Activated CD4-positive, alpha-beta T cell treated with anti-CD3 and anti-CD28 coated beads, Interleukin-2, amount 50 U/mL, for 24 hours (primary cell): ENCODE measurements around the gene IPO4.

Experiments used
- DNase-seq, 2 donors: peaks; one replicate each; pipeline ENCODE4 v3.0.0-alpha.2; 2020; ENCODE audit warnings: low read depth in 1 of 2, low spot score in 1 of 2

Gene IPO4

GRCh38 chr14:24178399-24179178 is 10.0 kb downstream of the IPO4 start:
- DNase-seq: no peak

- DNase-seq: no peak
Measured at GRCh38 chr14:24177891-24178290, 10.7 kb downstream of the IPO4 start.

GRCh38 chr14:24177041-24177825 is 11.4 kb downstream of the IPO4 start:
- DNase-seq: no peak

DNA sequence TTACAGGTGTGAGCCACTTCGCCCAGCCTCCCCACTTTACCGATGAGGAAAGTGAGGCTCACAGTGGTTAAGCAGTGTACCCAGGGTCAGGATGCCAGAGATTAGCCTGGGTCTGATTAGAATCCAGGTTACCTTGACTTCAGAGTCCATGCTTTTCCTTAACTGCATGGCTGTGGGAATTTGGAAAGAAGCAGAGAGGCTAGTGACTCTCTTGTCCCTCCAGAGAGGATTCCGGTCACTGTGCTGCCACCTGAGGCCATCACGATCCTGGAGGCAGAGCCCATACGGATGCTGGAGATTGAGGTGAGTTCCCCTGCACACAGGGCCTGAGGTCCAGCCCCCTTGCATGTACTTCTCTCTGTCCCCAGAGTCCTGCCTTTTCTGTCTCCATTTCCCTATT is 12.0 kb downstream of the IPO4 start:
- no peak for DNase-seq

DNA sequence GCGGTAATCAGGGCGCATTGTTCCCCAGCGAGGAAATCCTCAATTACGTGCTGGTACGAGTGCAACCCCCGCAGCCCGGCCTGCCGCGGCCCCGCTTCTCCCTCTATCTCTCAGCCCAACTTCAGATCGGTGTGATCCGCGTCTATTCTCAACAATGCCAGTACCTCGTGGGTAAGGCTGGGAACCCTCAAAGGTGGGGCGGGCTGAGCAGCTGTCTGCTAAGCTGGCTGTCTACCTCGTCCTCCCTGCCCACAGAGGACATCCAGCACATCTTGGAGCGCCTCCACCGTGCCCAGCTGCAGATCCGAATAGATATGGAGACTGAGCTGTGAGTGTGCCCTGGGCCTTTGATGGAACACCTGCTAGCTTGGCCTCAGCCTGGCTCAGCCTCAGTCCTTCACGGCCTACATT is 15.7 kb downstream of the IPO4 start:
- no peak for DNase-seq

- no peak for DNase-seq
Measured at GRCh38 chr14:24172261-24172860, 16.3 kb downstream of the IPO4 start.

- peak; percentile 38 to 51 for DNase-seq
Measured at GRCh38 chr14:24171422-24172260, 17.0 kb downstream of the IPO4 start, which contains the start of gene REC8. REC8 (plus strand) TSS chr14:24172080; CDS start chr14:24172553, 473 bp downstream.

DNA sequence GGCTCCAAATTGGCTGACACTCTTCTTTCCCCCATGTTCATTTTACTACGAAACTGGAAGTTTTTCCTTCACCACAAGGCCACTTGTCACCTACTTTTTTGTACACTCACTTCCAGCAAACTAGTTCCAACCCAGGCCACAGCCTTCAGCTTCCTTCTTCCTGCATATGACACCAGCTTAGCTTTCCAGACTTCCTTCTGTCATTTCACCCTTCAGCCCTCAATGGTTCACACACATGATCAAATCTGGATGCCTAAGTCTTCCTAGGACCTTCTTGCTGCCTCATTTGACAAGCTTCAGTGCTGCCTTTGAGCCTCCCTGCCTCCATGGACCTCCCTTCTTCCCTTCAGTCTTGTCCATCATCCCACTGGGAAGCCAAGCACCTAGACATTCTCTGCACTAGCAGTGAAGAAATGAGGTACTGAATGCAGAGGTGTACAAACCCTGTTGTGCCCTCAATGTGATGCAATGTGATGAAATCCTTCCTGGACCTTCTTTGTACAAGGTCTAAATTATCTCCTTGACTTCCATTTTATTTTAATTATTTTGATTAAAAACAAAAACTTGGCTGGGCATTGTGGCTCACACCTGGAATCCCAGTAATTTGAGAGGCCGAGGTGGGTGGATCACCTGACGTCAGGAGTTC is 21.0 kb downstream of the IPO4 start:
- no peak for DNase-seq

DNA sequence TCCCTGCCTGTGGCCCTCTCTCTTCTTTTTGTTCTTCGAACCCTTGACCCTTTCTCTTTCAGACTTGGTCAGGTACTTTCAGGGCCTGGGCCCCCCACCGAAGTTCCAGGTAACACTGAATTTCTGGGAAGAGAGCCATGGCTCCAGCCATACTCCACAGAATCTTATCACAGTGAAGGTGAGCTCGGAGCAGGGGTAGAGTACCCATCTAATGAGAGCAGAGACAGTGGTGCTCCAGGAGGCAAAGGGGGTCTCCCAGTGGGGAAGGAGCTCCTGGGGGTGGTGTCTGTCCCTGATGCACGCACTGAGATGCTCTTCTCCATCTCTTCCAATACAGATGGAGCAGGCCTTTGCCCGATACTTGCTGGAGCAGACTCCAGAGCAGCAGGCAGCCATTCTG is 22.8 kb downstream of the IPO4 start:
- DNase-seq: no peak

GRCh38 chr14:24164518-24164991 is 24.1 kb downstream of the IPO4 start:
- no peak for DNase-seq

GRCh38 chr14:24162093-24162492 is 26.5 kb downstream of the IPO4 start:
- no peak for DNase-seq

- peak; percentile 99 to 100 for DNase-seq
Measured at GRCh38 chr14:24160850-24161804, 27.5 kb downstream of the IPO4 start, which contains the start of gene IRF9. IRF9 (plus strand) TSS chr14:24161265; CDS start chr14:24162145, 880 bp downstream.

DNA sequence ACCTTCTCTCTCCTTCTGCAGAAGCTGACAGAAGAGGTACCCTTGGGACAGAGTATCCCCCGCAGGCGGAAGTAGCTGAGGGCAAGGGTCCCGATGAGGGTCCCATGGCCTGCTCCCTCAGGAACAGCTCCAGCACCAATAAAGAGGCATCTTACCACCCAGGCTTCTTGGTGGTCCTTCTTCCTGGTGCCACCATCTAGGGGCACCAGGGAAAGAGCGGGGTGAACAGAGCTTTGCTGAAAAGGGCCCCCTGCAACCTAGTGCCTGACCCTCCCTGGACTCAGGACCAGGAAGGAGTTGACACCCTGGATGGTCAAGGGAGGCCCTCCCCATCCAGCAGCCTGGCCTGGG is 28.1 kb downstream of the IPO4 start:
- no peak for DNase-seq

GRCh38 chr14:24159777-24160498 is 28.7 kb downstream of the IPO4 start:
- DNase-seq: no peak

DNA sequence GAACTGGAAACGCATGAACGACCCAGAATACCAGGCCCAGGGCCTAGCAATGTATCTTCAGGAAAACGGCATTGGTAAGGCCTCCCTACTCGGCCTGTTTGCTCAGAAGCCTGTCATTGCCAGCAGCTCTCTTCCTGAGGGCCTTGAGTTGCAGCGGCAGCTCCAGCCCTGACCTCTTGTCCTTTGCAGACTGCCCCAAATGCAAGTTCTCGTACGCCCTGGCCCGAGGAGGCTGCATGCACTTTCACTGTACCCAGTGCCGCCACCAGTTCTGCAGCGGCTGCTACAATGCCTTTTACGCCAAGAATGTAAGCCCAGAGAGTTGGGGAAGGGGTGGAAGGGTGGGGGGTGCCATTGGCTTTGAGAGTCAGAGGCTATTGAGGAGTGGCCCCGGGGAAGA is 31.3 kb downstream of the IPO4 start:
- no peak for DNase-seq

GRCh38 chr14:24156840-24157239 is 31.8 kb downstream of the IPO4 start:
- no peak for DNase-seq

DNA sequence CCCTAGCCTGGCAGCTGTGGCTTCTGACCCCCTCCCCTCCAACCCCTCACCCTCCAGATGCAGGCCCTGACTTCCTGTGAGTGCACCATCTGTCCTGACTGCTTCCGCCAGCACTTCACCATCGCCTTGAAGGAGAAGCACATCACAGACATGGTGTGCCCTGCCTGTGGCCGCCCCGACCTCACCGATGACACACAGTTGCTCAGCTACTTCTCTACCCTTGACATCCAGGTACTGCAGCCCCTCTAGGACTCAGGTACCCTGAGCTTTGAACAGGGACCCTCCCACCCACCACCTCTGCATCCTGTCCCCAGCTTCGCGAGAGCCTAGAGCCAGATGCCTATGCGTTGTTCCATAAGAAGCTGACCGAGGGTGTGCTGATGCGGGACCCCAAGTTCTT is 33.5 kb downstream of the IPO4 start:
- no peak for DNase-seq

GRCh38 chr14:24151404-24152080 is 37.1 kb downstream of the IPO4 start:
- DNase-seq: no peak
